Measurements from ENCODE around the gene RGS16.

GRCh38 chr1:182641561-182641960 is 37.4 kb upstream of the RGS16 start:
- no peak for TF ChIP-seq CTCF (IDR thresholded peaks at IDR 0.05)
- no peak for TF ChIP-seq EZH2 (IDR thresholded peaks at IDR 0.05)
- TF ChIP-seq EZH2phosphoT487 (IDR thresholded peaks at IDR 0.05), result no peak

Data from neural progenitor cell (in vitro differentiated cells).